NCI-H2196 (cell line): Measurements from ENCODE around the gene LARP6.
"Not testable (repeated sequence)": the region's sequence is repeated elsewhere in the genome, so short reads cannot be mapped to it uniquely, and the experiment has no call there.

Source experiments
- DNase-seq: peaks from one replicate; lab custom pipeline; 2025; ENCODE audit not compliant: unreplicated experiment; lab: John Stamatoyannopoulos, UW

Gene LARP6

GRCh38 chr15:70831094-70831911 is 22.7 kb downstream of the LARP6 start:
- DNase-seq, result no peak

- no peak for DNase-seq
Measured at GRCh38 chr15:70830615-70831014, 23.3 kb downstream of the LARP6 start.

- no peak for DNase-seq
Measured at GRCh38 chr15:70829371-70830166, 24.4 kb downstream of the LARP6 start.

- no peak for DNase-seq
Measured at GRCh38 chr15:70827721-70828120, 26.2 kb downstream of the LARP6 start.

GRCh38 chr15:70826634-70827033 is 27.3 kb downstream of the LARP6 start:
- DNase-seq, result no peak

GRCh38 chr15:70825841-70826240 is 28.1 kb downstream of the LARP6 start:
- DNase-seq, result no peak

GRCh38 chr15:70823196-70823595 is 30.8 kb downstream of the LARP6 start:
- DNase-seq, result no peak

- no peak for DNase-seq
Measured at GRCh38 chr15:70820214-70820613, 33.7 kb downstream of the LARP6 start.

- no peak for DNase-seq
Measured at GRCh38 chr15:70818580-70818979, 35.4 kb downstream of the LARP6 start.

GRCh38 chr15:70817266-70817665 is 36.7 kb downstream of the LARP6 start:
- no peak for DNase-seq

- DNase-seq, result peak; percentile 46
Measured at GRCh38 chr15:70815604-70816003, 38.4 kb downstream of the LARP6 start.

GRCh38 chr15:70815011-70815410 is 38.9 kb downstream of the LARP6 start:
- not testable (repeated sequence) for DNase-seq

GRCh38 chr15:70812827-70813364 is 41.1 kb downstream of the LARP6 start:
- no peak for DNase-seq

- DNase-seq, result no peak
Measured at GRCh38 chr15:70810916-70811578, 42.9 kb downstream of the LARP6 start.

GRCh38 chr15:70806992-70807712 is 46.8 kb downstream of the LARP6 start:
- DNase-seq, result no peak

- DNase-seq, result not testable (repeated sequence)
Measured at GRCh38 chr15:70804388-70804787, 49.6 kb downstream of the LARP6 start.

GRCh38 chr15:70802629-70803028 is 51.3 kb downstream of the LARP6 start:
- DNase-seq, result no peak

- DNase-seq, result no peak
Measured at GRCh38 chr15:70801109-70801508, 52.8 kb downstream of the LARP6 start.

- no peak for DNase-seq
Measured at GRCh38 chr15:70799667-70800450, 54.1 kb downstream of the LARP6 start.

GRCh38 chr15:70797464-70797863 is 56.5 kb downstream of the LARP6 start:
- DNase-seq, result no peak
